Brain microvascular endothelial cell (primary cell): ENCODE measurements around the gene FST.

Experiments used
- DNase-seq: peaks from one replicate; pipeline ENCODE4 v3.0.0-alpha.2; 2020
- H3K27ac ChIP-seq: fragments of 250-450 bp; sonication (Bioruptor Pico); 2 replicates; pipeline ENCODE4 v1.5.1; 2020; ENCODE audit warnings: mild to moderate bottlenecking, moderate library complexity
- H3K27me3 ChIP-seq: fragments of 250-450 bp; sonication (Bioruptor Pico); replicated peaks from 2 replicates; pipeline ENCODE4 v1.5.1; 2020; ENCODE audit warnings: mild to moderate bottlenecking
- H3K36me3 ChIP-seq: fragments of 250-450 bp; sonication (Bioruptor Pico); replicated peaks from 2 replicates; pipeline ENCODE4 v1.5.1; 2020; ENCODE audit warnings: mild to moderate bottlenecking
- H3K4me3 ChIP-seq: 2 replicates; pipeline ENCODE4 v1.5.1; 2011; ENCODE audit warnings: low read depth, mild to moderate bottlenecking, control low read depth, low read length, moderate library complexity
- in situ Hi-C: cut with HindIII; loops from 2 replicates; pipeline ENCODE4 v1.10.0; 2017; ENCODE audit warnings: low sequenced_read_pairs, low pct_ligation_motif_present
- TF ChIP-seq, protein P1 (sequence below): IDR thresholded peaks from 2 replicates; pipeline ENCODE4 v1.5.1; 2011; ENCODE audit warnings: low read depth, mild to moderate bottlenecking, moderate library complexity, low read length, control low read depth, inconsistent platforms; ENCODE audit errors: missing control alignments

The FST gene

GRCh38 chr5:53469946-53470687, 10.3 kb upstream of the FST start:
- Histone ChIP-seq H3K27ac (no peak overlapping the region), H3K36me3 (no peaks in the 10 kb centered on the region), H3K4me3 (no peak overlapping the region), H3K27me3 (no peaks in the 10 kb centered on the region)
- TF ChIP-seq, protein P1, sequence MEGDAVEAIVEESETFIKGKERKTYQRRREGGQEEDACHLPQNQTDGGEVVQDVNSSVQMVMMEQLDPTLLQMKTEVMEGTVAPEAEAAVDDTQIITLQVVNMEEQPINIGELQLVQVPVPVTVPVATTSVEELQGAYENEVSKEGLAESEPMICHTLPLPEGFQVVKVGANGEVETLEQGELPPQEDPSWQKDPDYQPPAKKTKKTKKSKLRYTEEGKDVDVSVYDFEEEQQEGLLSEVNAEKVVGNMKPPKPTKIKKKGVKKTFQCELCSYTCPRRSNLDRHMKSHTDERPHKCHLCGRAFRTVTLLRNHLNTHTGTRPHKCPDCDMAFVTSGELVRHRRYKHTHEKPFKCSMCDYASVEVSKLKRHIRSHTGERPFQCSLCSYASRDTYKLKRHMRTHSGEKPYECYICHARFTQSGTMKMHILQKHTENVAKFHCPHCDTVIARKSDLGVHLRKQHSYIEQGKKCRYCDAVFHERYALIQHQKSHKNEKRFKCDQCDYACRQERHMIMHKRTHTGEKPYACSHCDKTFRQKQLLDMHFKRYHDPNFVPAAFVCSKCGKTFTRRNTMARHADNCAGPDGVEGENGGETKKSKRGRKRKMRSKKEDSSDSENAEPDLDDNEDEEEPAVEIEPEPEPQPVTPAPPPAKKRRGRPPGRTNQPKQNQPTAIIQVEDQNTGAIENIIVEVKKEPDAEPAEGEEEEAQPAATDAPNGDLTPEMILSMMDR, result no peak
- no peak for DNase-seq
- in situ Hi-C loops, result no loop called here

DNA sequence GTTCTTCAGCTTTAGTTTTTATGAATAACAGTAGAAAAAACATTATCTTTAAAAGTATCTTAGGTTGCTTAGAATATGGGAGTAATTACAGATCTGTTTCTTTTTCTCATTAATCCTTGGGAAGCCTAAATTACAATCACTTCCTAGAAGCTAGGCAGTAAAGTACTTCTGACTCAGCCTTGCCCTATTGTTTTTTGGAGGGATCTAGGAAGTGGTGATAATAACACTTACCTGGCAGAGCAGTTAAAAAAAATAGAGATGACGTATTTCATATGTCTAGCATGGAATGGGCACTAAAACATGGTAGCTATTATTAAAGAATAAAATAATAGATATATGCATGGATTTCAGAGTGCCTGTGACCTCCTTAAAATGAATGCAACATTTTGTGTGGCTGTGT, 8.2 kb upstream of the FST start:
- DNase-seq, result no peak
- Histone ChIP-seq H3K27me3 (no peaks in the 10 kb centered on the region), H3K4me3 (no peak overlapping the region), H3K27ac (no peak overlapping the region), H3K36me3 (no peaks in the 10 kb centered on the region)
- in situ Hi-C loops, result no loop called here
- TF ChIP-seq, protein P1, result no peak

- no peak for DNase-seq
- no peaks in the 10 kb centered on the region for H3K27me3 ChIP-seq
- no peaks in the 10 kb centered on the region for H3K36me3 ChIP-seq
- H3K27ac ChIP-seq, result no peak overlapping the region
- TF ChIP-seq, protein P1, result no peak
- H3K4me3 ChIP-seq, result no peak overlapping the region
- in situ Hi-C loops, result no loop called here
Observed at GRCh38 chr5:53472720-53473510, 7.5 kb upstream of the FST start.

- TF ChIP-seq, protein P1, result no peak
- in situ Hi-C loops, result no loop called here
- no peak overlapping the region for H3K4me3 ChIP-seq
- no peaks in the 10 kb centered on the region for H3K27me3 ChIP-seq
- DNase-seq, result no peak
- H3K27ac ChIP-seq, result no peak overlapping the region
- H3K36me3 ChIP-seq, result no peaks in the 10 kb centered on the region
Observed at GRCh38 chr5:53473633-53474032, 6.8 kb upstream of the FST start.

DNA sequence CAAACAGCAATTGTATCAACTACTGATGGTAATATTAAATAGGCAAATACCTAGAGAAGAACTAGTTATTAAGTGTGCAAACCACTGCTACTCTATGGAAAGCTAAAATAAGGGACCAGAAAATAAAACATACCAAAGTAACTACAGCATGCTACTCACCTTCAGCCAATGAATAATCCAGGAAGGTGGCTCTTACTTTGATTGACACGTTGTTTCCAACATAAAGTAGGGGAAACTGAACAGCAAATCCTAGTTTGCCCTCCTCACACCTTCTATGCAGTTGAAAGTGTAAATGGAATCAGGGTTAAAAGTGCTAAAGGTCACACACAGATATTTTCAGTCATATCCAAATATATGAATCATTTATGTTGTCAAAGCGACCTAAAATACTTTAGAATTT, 5.1 kb upstream of the FST start:
- H3K4me3 ChIP-seq, result no peak overlapping the region
- in situ Hi-C loops, result no loop called here
- TF ChIP-seq, protein P1, result no peak
- H3K27ac ChIP-seq, result no peak overlapping the region
- DNase-seq, result no peak
- H3K36me3 ChIP-seq, result no peaks in the 10 kb centered on the region
- H3K27me3 ChIP-seq, result no peaks in the 10 kb centered on the region

DNA sequence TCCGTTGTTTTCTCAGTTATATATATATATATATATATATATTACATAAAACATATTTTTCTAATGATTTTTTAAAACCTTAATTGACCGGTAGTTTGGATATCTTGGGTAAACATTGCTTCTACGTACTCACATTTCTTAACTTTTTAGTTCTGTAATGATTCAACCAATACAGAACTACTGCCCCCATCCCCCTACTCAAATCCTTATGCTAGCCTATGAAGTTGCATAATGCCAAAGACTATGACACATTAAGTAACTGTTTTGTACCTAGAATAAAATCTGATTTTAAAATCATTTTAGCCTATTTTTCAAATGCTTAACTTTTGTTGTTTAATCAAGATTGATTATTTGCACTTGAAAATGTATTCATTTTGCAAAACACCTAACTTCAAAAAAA, 4.4 kb upstream of the FST start:
- no peak for DNase-seq
- in situ Hi-C loops, result no loop called here
- TF ChIP-seq, protein P1, result no peak
- H3K4me3 ChIP-seq, result no peak overlapping the region
- H3K27me3 ChIP-seq, result no peaks in the 10 kb centered on the region
- no peaks in the 10 kb centered on the region for H3K36me3 ChIP-seq
- no peak overlapping the region for H3K27ac ChIP-seq
